ENCODE results near the gene SP1.

The SP1 gene

GRCh38 chr12:53344824-53345485 is 35.0 kb upstream of the SP1 start (continued):
- TF ChIP-seq, protein P1, sequence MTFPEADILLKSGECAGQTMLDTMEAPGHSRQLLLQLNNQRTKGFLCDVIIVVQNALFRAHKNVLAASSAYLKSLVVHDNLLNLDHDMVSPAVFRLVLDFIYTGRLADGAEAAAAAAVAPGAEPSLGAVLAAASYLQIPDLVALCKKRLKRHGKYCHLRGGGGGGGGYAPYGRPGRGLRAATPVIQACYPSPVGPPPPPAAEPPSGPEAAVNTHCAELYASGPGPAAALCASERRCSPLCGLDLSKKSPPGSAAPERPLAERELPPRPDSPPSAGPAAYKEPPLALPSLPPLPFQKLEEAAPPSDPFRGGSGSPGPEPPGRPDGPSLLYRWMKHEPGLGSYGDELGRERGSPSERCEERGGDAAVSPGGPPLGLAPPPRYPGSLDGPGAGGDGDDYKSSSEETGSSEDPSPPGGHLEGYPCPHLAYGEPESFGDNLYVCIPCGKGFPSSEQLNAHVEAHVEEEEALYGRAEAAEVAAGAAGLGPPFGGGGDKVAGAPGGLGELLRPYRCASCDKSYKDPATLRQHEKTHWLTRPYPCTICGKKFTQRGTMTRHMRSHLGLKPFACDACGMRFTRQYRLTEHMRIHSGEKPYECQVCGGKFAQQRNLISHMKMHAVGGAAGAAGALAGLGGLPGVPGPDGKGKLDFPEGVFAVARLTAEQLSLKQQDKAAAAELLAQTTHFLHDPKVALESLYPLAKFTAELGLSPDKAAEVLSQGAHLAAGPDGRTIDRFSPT (tag by site-specific recombination; IDR thresholded peaks at IDR 0.05): peak; percentile 90
- TF ChIP-seq SCRT1 (tag by site-specific recombination; IDR thresholded peaks at IDR 0.05; ENCODE audit: borderline replicate concordance) (no peak), ZNF140 (tag by site-specific recombination; IDR thresholded peaks at IDR 0.05) (no peak), PATZ1 (tag by site-specific recombination; IDR thresholded peaks at IDR 0.05) (peak; percentile 88), ZNF223 (tag by site-specific recombination; IDR thresholded peaks at IDR 0.05) (no peak), ZNF341 (tag by site-specific recombination; IDR thresholded peaks at IDR 0.05; ENCODE audit: low read depth) (peak; percentile 51), ZBTB21 (tag by site-specific recombination; IDR thresholded peaks at IDR 0.05) (no peak), ZNF324 (tag by site-specific recombination; IDR thresholded peaks at IDR 0.05) (0 out of 2 replicates have a peak, but pooled peaks have one; percentile 60), ZNF157 (tag by site-specific recombination; IDR thresholded peaks at IDR 0.05) (no peak), ZNF433 (tag by site-specific recombination; IDR thresholded peaks at IDR 0.05; ENCODE audit: low read depth) (no peak), ZNF549 (tag by site-specific recombination; IDR thresholded peaks at IDR 0.05) (no peak), ZBTB7A (tag by site-specific recombination; IDR thresholded peaks at IDR 0.05; ENCODE audit: low read depth) (no peak), ZNF23 (tag by site-specific recombination; IDR thresholded peaks at IDR 0.05; ENCODE audit: borderline replicate concordance) (no peak), ZNF274 (IDR thresholded peaks at IDR 0.05; ENCODE audit: low read length) (no peak), ZNF274 (tag by site-specific recombination; IDR thresholded peaks at IDR 0.05; ENCODE audit: borderline replicate concordance) (no peak), KLF16 (tag by site-specific recombination; IDR thresholded peaks at IDR 0.05) (peak; percentile 73; the same call in 1 of the 2 replicates), ZNF354C (tag by site-specific recombination; IDR thresholded peaks at IDR 0.05; ENCODE audit: borderline replicate concordance, low read depth) (no peak), ZNF350 (tag by site-specific recombination; IDR thresholded peaks at IDR 0.05) (no peak), ZNF558 (tag by site-specific recombination; IDR thresholded peaks at IDR 0.05) (no peak), HOXA7 (CRISPR knock-in tag; IDR thresholded peaks at IDR 0.05; ENCODE audit: borderline replicate concordance) (no peak), ZSCAN23 (tag by site-specific recombination; IDR thresholded peaks at IDR 0.05) (no peak), ZNF561 (tag by site-specific recombination; IDR thresholded peaks at IDR 0.05; ENCODE audit: borderline replicate concordance) (peak; percentile 28; the same call in 1 of the 2 replicates), ZNF76 (tag by site-specific recombination; IDR thresholded peaks at IDR 0.05; ENCODE audit: borderline replicate concordance, low read depth) (no peak), ZNF664 (tag by site-specific recombination; IDR thresholded peaks at IDR 0.05) (no peak), ZNF747 (tag by site-specific recombination; IDR thresholded peaks at IDR 0.05) (no peak)
- TF ChIP-seq, protein P2, sequence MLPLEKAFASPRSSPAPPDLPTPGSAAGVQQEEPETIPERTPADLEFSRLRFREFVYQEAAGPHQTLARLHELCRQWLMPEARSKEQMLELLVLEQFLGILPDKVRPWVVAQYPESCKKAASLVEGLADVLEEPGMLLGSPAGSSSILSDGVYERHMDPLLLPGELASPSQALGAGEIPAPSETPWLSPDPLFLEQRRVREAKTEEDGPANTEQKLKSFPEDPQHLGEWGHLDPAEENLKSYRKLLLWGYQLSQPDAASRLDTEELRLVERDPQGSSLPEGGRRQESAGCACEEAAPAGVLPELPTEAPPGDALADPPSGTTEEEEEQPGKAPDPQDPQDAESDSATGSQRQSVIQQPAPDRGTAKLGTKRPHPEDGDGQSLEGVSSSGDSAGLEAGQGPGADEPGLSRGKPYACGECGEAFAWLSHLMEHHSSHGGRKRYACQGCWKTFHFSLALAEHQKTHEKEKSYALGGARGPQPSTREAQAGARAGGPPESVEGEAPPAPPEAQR (tag by site-specific recombination; IDR thresholded peaks at IDR 0.05): no peak
- TF ChIP-seq, protein P3, sequence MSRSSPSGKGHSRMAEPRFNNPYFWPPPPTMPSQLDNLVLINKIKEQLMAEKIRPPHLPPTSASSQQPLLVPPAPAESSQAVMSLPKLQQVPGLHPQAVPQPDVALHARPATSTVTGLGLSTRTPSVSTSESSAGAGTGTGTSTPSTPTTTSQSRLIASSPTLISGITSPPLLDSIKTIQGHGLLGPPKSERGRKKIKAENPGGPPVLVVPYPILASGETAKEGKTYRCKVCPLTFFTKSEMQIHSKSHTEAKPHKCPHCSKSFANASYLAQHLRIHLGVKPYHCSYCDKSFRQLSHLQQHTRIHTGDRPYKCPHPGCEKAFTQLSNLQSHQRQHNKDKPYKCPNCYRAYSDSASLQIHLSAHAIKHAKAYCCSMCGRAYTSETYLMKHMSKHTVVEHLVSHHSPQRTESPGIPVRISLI (tag by site-specific recombination; IDR thresholded peaks at IDR 0.05): no peak
- TF ChIP-seq, protein P4, sequence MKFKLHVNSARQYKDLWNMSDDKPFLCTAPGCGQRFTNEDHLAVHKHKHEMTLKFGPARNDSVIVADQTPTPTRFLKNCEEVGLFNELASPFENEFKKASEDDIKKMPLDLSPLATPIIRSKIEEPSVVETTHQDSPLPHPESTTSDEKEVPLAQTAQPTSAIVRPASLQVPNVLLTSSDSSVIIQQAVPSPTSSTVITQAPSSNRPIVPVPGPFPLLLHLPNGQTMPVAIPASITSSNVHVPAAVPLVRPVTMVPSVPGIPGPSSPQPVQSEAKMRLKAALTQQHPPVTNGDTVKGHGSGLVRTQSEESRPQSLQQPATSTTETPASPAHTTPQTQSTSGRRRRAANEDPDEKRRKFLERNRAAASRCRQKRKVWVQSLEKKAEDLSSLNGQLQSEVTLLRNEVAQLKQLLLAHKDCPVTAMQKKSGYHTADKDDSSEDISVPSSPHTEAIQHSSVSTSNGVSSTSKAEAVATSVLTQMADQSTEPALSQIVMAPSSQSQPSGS (tag by site-specific recombination; IDR thresholded peaks at IDR 0.05; ENCODE audit: low read depth): no peak
- TF ChIP-seq, protein P5, sequence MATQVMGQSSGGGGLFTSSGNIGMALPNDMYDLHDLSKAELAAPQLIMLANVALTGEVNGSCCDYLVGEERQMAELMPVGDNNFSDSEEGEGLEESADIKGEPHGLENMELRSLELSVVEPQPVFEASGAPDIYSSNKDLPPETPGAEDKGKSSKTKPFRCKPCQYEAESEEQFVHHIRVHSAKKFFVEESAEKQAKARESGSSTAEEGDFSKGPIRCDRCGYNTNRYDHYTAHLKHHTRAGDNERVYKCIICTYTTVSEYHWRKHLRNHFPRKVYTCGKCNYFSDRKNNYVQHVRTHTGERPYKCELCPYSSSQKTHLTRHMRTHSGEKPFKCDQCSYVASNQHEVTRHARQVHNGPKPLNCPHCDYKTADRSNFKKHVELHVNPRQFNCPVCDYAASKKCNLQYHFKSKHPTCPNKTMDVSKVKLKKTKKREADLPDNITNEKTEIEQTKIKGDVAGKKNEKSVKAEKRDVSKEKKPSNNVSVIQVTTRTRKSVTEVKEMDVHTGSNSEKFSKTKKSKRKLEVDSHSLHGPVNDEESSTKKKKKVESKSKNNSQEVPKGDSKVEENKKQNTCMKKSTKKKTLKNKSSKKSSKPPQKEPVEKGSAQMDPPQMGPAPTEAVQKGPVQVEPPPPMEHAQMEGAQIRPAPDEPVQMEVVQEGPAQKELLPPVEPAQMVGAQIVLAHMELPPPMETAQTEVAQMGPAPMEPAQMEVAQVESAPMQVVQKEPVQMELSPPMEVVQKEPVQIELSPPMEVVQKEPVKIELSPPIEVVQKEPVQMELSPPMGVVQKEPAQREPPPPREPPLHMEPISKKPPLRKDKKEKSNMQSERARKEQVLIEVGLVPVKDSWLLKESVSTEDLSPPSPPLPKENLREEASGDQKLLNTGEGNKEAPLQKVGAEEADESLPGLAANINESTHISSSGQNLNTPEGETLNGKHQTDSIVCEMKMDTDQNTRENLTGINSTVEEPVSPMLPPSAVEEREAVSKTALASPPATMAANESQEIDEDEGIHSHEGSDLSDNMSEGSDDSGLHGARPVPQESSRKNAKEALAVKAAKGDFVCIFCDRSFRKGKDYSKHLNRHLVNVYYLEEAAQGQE (tag by site-specific recombination; IDR thresholded peaks at IDR 0.05): no peak

Data from HEK293 (cell line).